Measurements from ENCODE around the gene COL1A1.

The COL1A1 gene

DNA sequence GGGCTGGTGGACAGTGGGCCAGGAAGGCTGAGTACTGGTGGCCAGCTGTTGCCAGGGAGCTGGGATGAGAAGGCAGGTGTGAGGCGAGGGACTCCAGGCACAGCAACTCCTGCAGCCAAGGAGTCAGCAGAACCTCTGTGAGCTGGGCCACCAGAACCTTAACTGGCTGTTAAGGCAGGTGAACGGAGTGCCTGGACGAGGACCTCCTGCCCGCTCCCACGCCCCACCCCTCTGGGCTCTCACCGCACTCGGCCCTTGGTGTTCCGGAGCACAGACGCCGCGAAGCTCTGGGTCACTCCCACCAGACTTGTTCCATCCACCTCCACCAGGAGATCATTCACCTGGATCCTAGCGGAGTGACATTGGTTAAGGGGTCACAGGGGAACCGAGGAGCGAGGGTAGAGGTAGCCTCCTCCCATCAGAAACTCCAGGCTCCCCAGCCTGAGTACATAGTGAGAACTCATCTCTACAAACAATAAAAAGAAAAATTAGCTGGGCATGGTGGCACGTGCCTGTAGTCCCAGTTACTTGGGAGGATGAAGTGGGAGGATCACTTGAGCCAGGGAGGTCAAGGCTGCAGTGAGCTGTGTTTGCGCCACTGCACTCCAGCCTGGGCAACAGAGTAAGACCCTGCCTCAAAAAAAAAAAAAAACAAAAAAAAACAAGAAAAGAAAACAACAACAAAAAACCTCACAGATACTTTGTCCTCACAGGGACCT lies 60.2 kb downstream of the COL1A1 start:
- no peak for DNase-seq (ENCODE audit: extremely low read depth, low read depth)
- no peak for TF ChIP-seq CTCF (IDR thresholded peaks at IDR 0.05; ENCODE audit: low read depth, low read length)

GRCh38 chr17:50139950-50140885 lies 61.2 kb downstream of the COL1A1 start:
- no peak for DNase-seq (ENCODE audit: extremely low read depth, low read depth)
- peak; percentile 87 for TF ChIP-seq CTCF (IDR thresholded peaks at IDR 0.05; ENCODE audit: low read depth, low read length)

DNA sequence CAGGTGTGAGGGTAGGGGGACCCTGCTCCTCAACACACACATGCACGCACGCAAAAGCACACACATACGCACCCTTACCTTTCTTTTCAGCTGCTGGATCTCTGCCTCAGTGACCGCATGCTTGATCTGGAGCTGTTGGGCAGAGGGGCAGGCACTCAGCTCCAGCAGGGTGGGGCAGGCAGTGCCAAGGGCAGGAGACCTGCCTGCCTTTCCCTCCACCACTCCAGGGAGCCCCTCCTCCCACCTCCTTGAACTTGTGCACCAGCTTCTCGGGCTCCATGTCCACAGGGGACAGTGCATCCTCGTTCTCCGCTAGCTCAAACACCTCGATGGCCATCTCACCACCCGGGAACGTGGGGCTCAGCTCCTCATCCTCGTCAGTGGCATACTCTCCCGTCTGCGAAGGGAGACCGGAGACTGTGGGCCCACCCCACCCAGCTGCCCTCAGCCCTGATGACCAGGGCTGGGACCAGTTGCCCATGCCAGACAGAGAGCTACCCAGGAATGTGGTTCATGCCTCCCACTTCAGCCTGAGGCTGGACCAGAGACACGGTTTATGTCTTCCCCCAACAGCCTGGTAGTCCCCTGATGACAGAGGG lies 62.1 kb downstream of the COL1A1 start:
- no peak for TF ChIP-seq CTCF (IDR thresholded peaks at IDR 0.05; ENCODE audit: low read depth, low read length)
- DNase-seq (ENCODE audit: extremely low read depth, low read depth): no peak

- no peak for DNase-seq (ENCODE audit: extremely low read depth, low read depth)
Observed at GRCh38 chr17:50137042-50137441, 64.4 kb downstream of the COL1A1 start.

DNA sequence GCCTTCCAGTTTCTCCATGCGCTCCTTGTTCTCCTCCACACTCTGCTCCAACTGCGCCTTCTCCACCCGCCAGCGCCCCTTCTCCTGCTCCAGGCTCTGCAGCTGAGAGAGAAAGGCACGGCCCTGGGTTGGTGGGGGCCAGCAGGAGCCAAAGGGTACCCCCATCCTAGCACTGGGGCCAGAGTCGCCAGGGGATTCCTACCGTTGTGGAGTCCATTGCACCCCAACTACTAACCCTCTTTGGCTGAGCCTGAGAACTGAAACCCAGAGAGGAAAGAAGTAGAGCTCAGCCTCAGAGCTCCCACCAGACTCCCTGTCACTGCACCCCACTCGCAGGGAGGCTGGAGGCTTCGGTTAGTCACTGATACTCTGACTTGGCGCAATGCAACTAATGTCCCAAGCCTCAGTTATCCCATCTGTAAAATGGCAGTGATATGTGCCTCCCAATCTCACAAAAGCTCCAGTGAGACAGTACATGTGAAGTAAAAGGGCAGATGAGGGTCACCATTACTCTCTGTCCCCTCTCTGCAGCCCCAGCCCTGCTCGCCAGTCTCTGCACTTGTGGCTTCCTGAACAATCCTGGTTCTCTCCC lies 65.2 kb downstream of the COL1A1 start:
- DNase-seq (ENCODE audit: extremely low read depth, low read depth): no peak
- TF ChIP-seq CTCF (IDR thresholded peaks at IDR 0.05; ENCODE audit: low read depth, low read length): no peak

More at GRCh38 chr17:50137042-50137441, 64.4 kb downstream of the COL1A1 start:
- TF ChIP-seq CTCF (IDR thresholded peaks at IDR 0.05; ENCODE audit: low read depth, low read length): no peak

- TF ChIP-seq CTCF (IDR thresholded peaks at IDR 0.05; ENCODE audit: low read depth, low read length): no peak
Observed at GRCh38 chr17:50135316-50136095, 65.9 kb downstream of the COL1A1 start.

More at GRCh38 chr17:50135316-50136095, 65.9 kb downstream of the COL1A1 start:
- no peak for DNase-seq (ENCODE audit: extremely low read depth, low read depth)
